Pancreas (tissue), 10 donors: Measurements from ENCODE around the gene ITCH. TPM values are rescaled to one million over a fixed set of nuclear protein-coding genes. Genes with fewer than 3 reads are reported as not detected.
"Not testable (repeated sequence)": the region's sequence is repeated elsewhere in the genome, so short reads cannot be mapped to it uniquely, and the experiment has no call there.

ENCODE experiments used
- ATAC-seq, 4 donors: fragments of 200-7000 bp; cut with Tn5 transposase; one replicate each; pipeline versions ENCODE4 v1.8.0 to v1.9.1; 2020; ENCODE audit warnings: mild to moderate bottlenecking in 4 of 4, moderate library complexity in 4 of 4
- DNase-seq, 6 donors: peaks; one replicate each; pipeline ENCODE4 v3.0.0-alpha.2; 2020
- FAIRE-seq: peaks from 2 replicates; lab custom pipeline; 2012; peaks lifted over from hg19 to GRCh38; lab: Jason Lieb, UNC
- H3K27ac ChIP-seq, 4 donors: fragments of 200-600 bp; sonication (generic); 1 replicate in 3 of 4; 2 replicates in 1 of 4; pipeline versions ENCODE4 v1.5.0 to v1.8.0; 2020
- H3K27me3 ChIP-seq, 4 donors: fragments of 200-600 bp; one replicate each; pipeline ENCODE4 v1.8.0; 2021
- H3K36me3 ChIP-seq, 3 donors: fragments of 200-600 bp; sonication (generic) in 1 of 3; one replicate each; pipeline versions ENCODE4 v1.5.0 to v1.8.0; 2020 to 2021
- H3K4me1 ChIP-seq, 3 donors: fragments of 200-600 bp; one replicate each; pipeline ENCODE4 v1.8.0; 2021
- H3K4me3 ChIP-seq, 4 donors: fragments of 200-600 bp; sonication (generic) in 2 of 4; one replicate each; pipeline versions ENCODE4 v1.5.0 to v1.8.0; 2020 to 2021
- H3K9me3 ChIP-seq, 4 donors: fragments of 200-600 bp; one replicate each; pipeline ENCODE4 v1.8.0; 2021
- CTCF ChIP-seq, 4 donors: fragments of 200-600 bp; sonication (generic) in 3 of 4; IDR thresholded peaks; one replicate each; pipeline versions ENCODE4 v1.5.0 to v1.8.0; 2021; ENCODE audit warnings: antibody characterized with exemption in 4 of 4
- WGBS, 2 donors: extraction: QIAGEN DNeasy Blood & Tissue Kit; methylation state at CpG; one replicate each; pipeline ENCODE4 v1.1.7; 2013; 5-methylcytosine and 5-hydroxymethylcytosine counted together
- intact Hi-C, 3 donors: fragments of 100-400 bp; cut with DNase I; formaldehyde crosslinking; loops; one replicate each; pipeline versions ENCODE4 v1.11.1 to v1.14.2; 2022
- polyA plus RNA-seq, 2 donors: library from polyadenylated mRNA; stranded (reverse); fragments of 200-250 nt; gene quantifications; one replicate each; pipeline ENCODE4 v1.2.3, GENCODE V29; 2013
- total RNA-seq, 6 donors: library from RNA; stranded (reverse); fragmentation: NEBNext Ultra II Directional in 4 of 6; extraction: Animal tissue kit (Norgen Biotek cat#: 25700) in 4 of 6; gene quantifications; one replicate each; pipeline versions ENCODE4 v1.2.1 to v1.2.4, GENCODE V29; 2021 to 2023
- donor health status: healthy with polysubstance abuse.
- donor health status: DM: no; HTN: no; CAD: no; lungs with moderate emphysema.
- donor health status: DM: no; HTN: no; CAD: no.
- donor health status: control.
- donor health status: control.
- donor health status: Bipolar disorder and iron deficiency.
- donor health status: DM: yes; HTN: yes; CAD: no.
- donor health status: DM: no; HTN: no; CAD: no.
- donor health status: DM: no; HTN: no; CAD: no.
- donor health status: DM: yes; HTN: yes; CAD: no.

ITCH gene
- total and polyA plus RNA-seq, 8 donors, result 5.7 to 37.0 (median 20.5) TPM

- no peak overlapping the region for H3K27ac ChIP-seq
- no peak for TF ChIP-seq CTCF (IDR thresholded peaks at IDR 0.05)
- peaks cover 0 to 24% (median 6%) of the 10 kb centered on the region in 3 donors for H3K4me1 ChIP-seq
- H3K36me3 ChIP-seq, result no peaks in the 10 kb centered on the region
- DNase-seq, result no peak
- FAIRE-seq, result no peak
- H3K27me3 ChIP-seq, result no peaks in the 10 kb centered on the region
- no peaks in the 10 kb centered on the region for H3K9me3 ChIP-seq
- 45 to 54% methylated on average over 4 of the region's 4 CpGs for WGBS, 2 donors
- H3K4me3 ChIP-seq, result no peak overlapping the region
- intact Hi-C loops, result no loop called here
- peak; percentile 30 to 75 (median 47) for ATAC-seq
Observed at GRCh38 chr20:34403063-34403827, 40.2 kb downstream of the ITCH start.

- intact Hi-C loops, result no loop called here
- H3K9me3 ChIP-seq, result no peaks in the 10 kb centered on the region
- no peak overlapping the region for H3K4me3 ChIP-seq
- DNase-seq, result no peak
- 71 to 85% methylated on average over 1 of the region's 1 CpG for WGBS, 2 donors
- no peaks in the 10 kb centered on the region for H3K27me3 ChIP-seq
- H3K4me1 ChIP-seq, result peaks cover 0 to 24% (median 6%) of the 10 kb centered on the region in 3 donors
- no peak overlapping the region for H3K27ac ChIP-seq
- FAIRE-seq, result no peak
- no peak for TF ChIP-seq CTCF (IDR thresholded peaks at IDR 0.05)
- H3K36me3 ChIP-seq, result no peaks in the 10 kb centered on the region
- no peak for ATAC-seq
Observed at GRCh38 chr20:34403908-34404307, 40.8 kb downstream of the ITCH start.

GRCh38 chr20:34404803-34405202 is 41.7 kb downstream of the ITCH start:
- WGBS, 2 donors, result 98 to 100% methylated on average over 1 of the region's 1 CpG
- H3K4me1 ChIP-seq, result peaks cover 0 to 24% (median 6%) of the 10 kb centered on the region in 3 donors
- intact Hi-C loops, result no loop called here
- peaks cover 0 to 6% (median 0%) of the 10 kb centered on the region in 3 donors for H3K36me3 ChIP-seq
- no peaks in the 10 kb centered on the region for H3K9me3 ChIP-seq
- no peak overlapping the region for H3K4me3 ChIP-seq
- no peak for DNase-seq
- no peak for FAIRE-seq
- ATAC-seq, result no peak
- no peak overlapping the region for H3K27ac ChIP-seq
- H3K27me3 ChIP-seq, result no peaks in the 10 kb centered on the region
- TF ChIP-seq CTCF (IDR thresholded peaks at IDR 0.05), result no peak

- WGBS, 2 donors, result 96 to 97% methylated on average over 10 of the region's 10 CpGs
- FAIRE-seq, result not testable (repeated sequence)
- ATAC-seq, result peak in 1 of 4 donors; percentile 24
Observed at GRCh38 chr20:34405247-34405651, 42.2 kb downstream of the ITCH start.

GRCh38 chr20:34405942-34406341 is 42.9 kb downstream of the ITCH start:
- FAIRE-seq, H3K27ac ChIP-seq, H3K27me3 ChIP-seq, H3K4me3 ChIP-seq, DNase-seq, ATAC-seq, H3K36me3 ChIP-seq, H3K9me3 ChIP-seq, intact Hi-C loops: not testable (repeated sequence)
- WGBS, 2 donors, result 95 to 100% methylated on average over 3 of the region's 3 CpGs
- peaks cover 0 to 24% (median 6%) of the 10 kb centered on the region in 3 donors for H3K4me1 ChIP-seq

More at GRCh38 chr20:34405247-34405651, 42.2 kb downstream of the ITCH start:
- H3K27ac ChIP-seq, DNase-seq, H3K4me3 ChIP-seq, intact Hi-C loops, H3K9me3 ChIP-seq, H3K36me3 ChIP-seq, H3K27me3 ChIP-seq: not testable (repeated sequence)
- peaks cover 0 to 24% (median 6%) of the 10 kb centered on the region in 3 donors for H3K4me1 ChIP-seq
